GM12864 (cell line): ENCODE measurements around the gene CHI3L2.

Experiments used
- DNase-seq: peaks from one replicate; pipeline ENCODE4 v3.0.0-alpha.2; 2011; ENCODE audit warnings: low read depth
- H3K4me3 ChIP-seq: 2 replicates; pipeline ENCODE4 v1.5.1; 2011; ENCODE audit warnings: mild to moderate bottlenecking, low read depth, low read length, control low read depth
- CTCF ChIP-seq: IDR thresholded peaks from 2 replicates; pipeline ENCODE4 v1.5.1; 2011; ENCODE audit warnings: low read depth, mild to moderate bottlenecking, moderate library complexity, low read length, control low read depth, inconsistent platforms; ENCODE audit errors: missing control alignments

Gene CHI3L2

GRCh38 chr1:111271464-111271801 lies 43.9 kb downstream of the CHI3L2 start:
- TF ChIP-seq CTCF: no peak
- H3K4me3 ChIP-seq: no peak overlapping the region
- DNase-seq: no peak

- DNase-seq: no peak
- no peak for TF ChIP-seq CTCF
- no peak overlapping the region for H3K4me3 ChIP-seq
Measured at GRCh38 chr1:111272081-111272480, 44.6 kb downstream of the CHI3L2 start.

GRCh38 chr1:111274653-111275052 lies 47.1 kb downstream of the CHI3L2 start:
- no peak for TF ChIP-seq CTCF

GRCh38 chr1:111275079-111275478 lies 47.6 kb downstream of the CHI3L2 start:
- H3K4me3 ChIP-seq: no peak overlapping the region; the same call in 1 of the 2 replicates
- TF ChIP-seq CTCF: no peak
- peak; percentile 3 for DNase-seq

More at GRCh38 chr1:111274653-111275052, 47.1 kb downstream of the CHI3L2 start:
- peak; percentile 5 for DNase-seq
- H3K4me3 ChIP-seq: no peak overlapping the region; the same call in 1 of the 2 replicates

- no peak for DNase-seq
- H3K4me3 ChIP-seq: no peak overlapping the region
- no peak for TF ChIP-seq CTCF
Measured at GRCh38 chr1:111275780-111276433, 48.4 kb downstream of the CHI3L2 start.

GRCh38 chr1:111279144-111279543 lies 51.6 kb downstream of the CHI3L2 start:
- no peak for DNase-seq
- no peak for TF ChIP-seq CTCF
- H3K4me3 ChIP-seq: no peak overlapping the region

GRCh38 chr1:111280267-111280666 lies 52.8 kb downstream of the CHI3L2 start:
- no peak for TF ChIP-seq CTCF
- no peak overlapping the region for H3K4me3 ChIP-seq
- DNase-seq: no peak
